Astrocyte (in vitro differentiated cells and primary cell): ENCODE data around the gene MAN1A1. TPM values are rescaled to one million over a fixed set of nuclear protein-coding genes. Genes with fewer than 3 reads are reported as not detected.

ENCODE experiments used
- DNase-seq: peaks from one replicate; pipeline ENCODE4 v3.0.0-alpha.2; 2010; ENCODE audit warnings: low read depth
- FAIRE-seq: peaks from 2 replicates; lab custom pipeline; 2011; peaks lifted over from hg19 to GRCh38; lab: Jason Lieb, UNC
- H2AFZ ChIP-seq: 2 replicates; pipeline ENCODE4 v1.6.0; 2012; ENCODE audit warnings: low read depth, low read length, inconsistent platforms
- H3K27ac ChIP-seq: 2 replicates; pipeline ENCODE4 v1.5.1; 2011; ENCODE audit warnings: low read depth, low read length, inconsistent platforms
- H3K27me3 ChIP-seq: 2 replicates; pipeline ENCODE4 v1.6.0; 2011; ENCODE audit warnings: low read length, inconsistent platforms; ENCODE audit not compliant: insufficient read depth
- H3K36me3 ChIP-seq: 2 replicates; pipeline ENCODE4 v1.5.1; 2011; ENCODE audit warnings: low read length, inconsistent platforms; ENCODE audit not compliant: insufficient read depth
- H3K4me1 ChIP-seq: 2 replicates; pipeline ENCODE4 v1.5.1; 2011; ENCODE audit warnings: low read length, inconsistent platforms; ENCODE audit not compliant: insufficient read depth
- H3K4me2 ChIP-seq: 2 replicates; pipeline ENCODE4 v1.6.0; 2012; ENCODE audit warnings: low read length, inconsistent platforms
- H3K4me3 ChIP-seq: 2 replicates; pipeline ENCODE4 v1.5.1; 2011; ENCODE audit warnings: low read depth, mild to moderate bottlenecking, low read length, inconsistent platforms; ENCODE audit not compliant: insufficient read depth
- H3K79me2 ChIP-seq: 2 replicates; pipeline ENCODE4 v1.6.0; 2012; ENCODE audit warnings: mild to moderate bottlenecking, low read length, inconsistent platforms; ENCODE audit not compliant: insufficient read depth
- H3K9ac ChIP-seq: 2 replicates; pipeline ENCODE4 v1.6.0; 2012; ENCODE audit warnings: mild to moderate bottlenecking, low read length, inconsistent platforms
- H3K9me3 ChIP-seq: 2 replicates; pipeline ENCODE4 v1.5.1; 2012; ENCODE audit warnings: low read depth, mild to moderate bottlenecking, low read length, inconsistent platforms; ENCODE audit not compliant: insufficient read depth
- H4K20me1 ChIP-seq: 2 replicates; pipeline ENCODE4 v1.6.0; 2012; ENCODE audit warnings: low read length, inconsistent platforms; ENCODE audit not compliant: insufficient read depth
- H3K27ac Mint-ChIP-seq: one replicate; pipeline ENCODE4 v1.8.0; 2021; ENCODE audit warnings: mild to moderate bottlenecking, mixed read lengths; ENCODE audit not compliant: unreplicated experiment
- H3K27me3 Mint-ChIP-seq: one replicate; pipeline ENCODE4 v1.8.0; 2021; ENCODE audit warnings: low read depth, mixed read lengths; ENCODE audit not compliant: unreplicated experiment
- H3K36me3 Mint-ChIP-seq: one replicate; pipeline ENCODE4 v1.8.0; 2021; ENCODE audit warnings: low read depth, mixed read lengths; ENCODE audit not compliant: unreplicated experiment
- H3K4me1 Mint-ChIP-seq: one replicate; pipeline ENCODE4 v1.8.0; 2021; ENCODE audit warnings: low read depth, mixed read lengths; ENCODE audit not compliant: unreplicated experiment
- H3K4me3 Mint-ChIP-seq: one replicate; pipeline ENCODE4 v1.8.0; 2021; ENCODE audit warnings: mild to moderate bottlenecking, moderate library complexity, mixed read lengths; ENCODE audit not compliant: unreplicated experiment
- H3K9me3 Mint-ChIP-seq: one replicate; pipeline ENCODE4 v1.8.0; 2021; ENCODE audit warnings: mild to moderate bottlenecking, mixed read lengths; ENCODE audit not compliant: unreplicated experiment
- EZH2 ChIP-seq: IDR thresholded peaks from 2 replicates; pipeline ENCODE4 v1.6.1; 2012; ENCODE audit warnings: mild to moderate bottlenecking, low read length, inconsistent platforms; ENCODE audit not compliant: insufficient read depth
- total RNA-seq: library from RNA; stranded (reverse); gene quantifications from 2 replicates; pipeline ENCODE4 v1.2.1, GENCODE V29; 2021
- TF ChIP-seq, protein P1 (sequence below): IDR thresholded peaks from 2 replicates; pipeline ENCODE4 v1.5.1; 2011; ENCODE audit warnings: low read depth, mild to moderate bottlenecking, inconsistent platforms, low read length, moderate library complexity; ENCODE audit not compliant: insufficient read depth

The MAN1A1 gene
- total RNA-seq, 1 donor from 2014 or later: 11.7 TPM

DNA sequence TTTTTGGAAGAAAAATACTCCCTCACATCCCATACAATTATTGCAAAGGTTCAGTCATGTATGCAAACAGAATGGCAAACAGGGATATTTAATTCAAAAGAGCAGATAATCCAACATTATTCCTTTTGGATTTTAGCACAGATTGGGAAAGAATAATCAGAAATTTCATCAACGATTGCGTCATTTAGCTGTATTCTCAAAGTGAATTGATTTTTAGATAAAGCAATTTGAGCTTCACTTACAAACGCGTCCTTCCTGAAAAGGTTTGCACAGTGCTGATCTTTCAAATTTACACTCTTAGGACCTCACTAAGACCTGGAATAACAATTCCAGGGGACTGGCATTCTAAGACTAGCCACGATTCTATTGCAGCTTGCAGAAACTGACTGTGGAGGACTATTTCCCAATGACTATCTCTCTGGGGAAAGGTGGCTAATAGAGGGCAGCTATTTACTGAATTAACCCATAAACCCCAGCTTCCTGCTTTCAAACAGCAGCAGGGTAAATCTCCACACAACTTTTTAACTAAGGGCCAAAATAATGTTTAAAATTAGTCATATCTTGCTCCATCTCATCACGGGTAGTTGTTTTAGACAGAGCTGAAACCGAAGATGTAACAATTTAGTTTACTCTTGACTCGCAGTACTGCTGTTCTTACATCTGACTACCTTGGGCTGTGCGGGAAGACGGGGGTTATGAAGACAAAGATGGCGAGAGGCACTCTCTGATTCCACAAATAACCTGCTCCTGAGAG is 139.9 kb downstream of the MAN1A1 start:
- Mint-ChIP-seq H3K27ac (no peak overlapping the region), H3K9me3 (peaks cover 1% of the 10 kb centered on the region), H3K36me3 (peaks cover 1% of the 10 kb centered on the region), H3K27me3 (no peaks in the 10 kb centered on the region), H3K4me1 (no peaks in the 10 kb centered on the region), H3K4me3 (no peak overlapping the region)
- H3K9me3 ChIP-seq: no peaks in the 10 kb centered on the region
- H4K20me1 ChIP-seq: no peaks in the 10 kb centered on the region
- no peak for DNase-seq
- H3K4me2 ChIP-seq: no peak overlapping the region
- H3K79me2 ChIP-seq: no peaks in the 10 kb centered on the region
- TF ChIP-seq, protein P1, sequence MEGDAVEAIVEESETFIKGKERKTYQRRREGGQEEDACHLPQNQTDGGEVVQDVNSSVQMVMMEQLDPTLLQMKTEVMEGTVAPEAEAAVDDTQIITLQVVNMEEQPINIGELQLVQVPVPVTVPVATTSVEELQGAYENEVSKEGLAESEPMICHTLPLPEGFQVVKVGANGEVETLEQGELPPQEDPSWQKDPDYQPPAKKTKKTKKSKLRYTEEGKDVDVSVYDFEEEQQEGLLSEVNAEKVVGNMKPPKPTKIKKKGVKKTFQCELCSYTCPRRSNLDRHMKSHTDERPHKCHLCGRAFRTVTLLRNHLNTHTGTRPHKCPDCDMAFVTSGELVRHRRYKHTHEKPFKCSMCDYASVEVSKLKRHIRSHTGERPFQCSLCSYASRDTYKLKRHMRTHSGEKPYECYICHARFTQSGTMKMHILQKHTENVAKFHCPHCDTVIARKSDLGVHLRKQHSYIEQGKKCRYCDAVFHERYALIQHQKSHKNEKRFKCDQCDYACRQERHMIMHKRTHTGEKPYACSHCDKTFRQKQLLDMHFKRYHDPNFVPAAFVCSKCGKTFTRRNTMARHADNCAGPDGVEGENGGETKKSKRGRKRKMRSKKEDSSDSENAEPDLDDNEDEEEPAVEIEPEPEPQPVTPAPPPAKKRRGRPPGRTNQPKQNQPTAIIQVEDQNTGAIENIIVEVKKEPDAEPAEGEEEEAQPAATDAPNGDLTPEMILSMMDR: no peak
- no peak for TF ChIP-seq EZH2
- no peak overlapping the region for H2AFZ ChIP-seq
- no peak overlapping the region for H3K9ac ChIP-seq
- FAIRE-seq: no peak
- H3K27ac ChIP-seq: no peak overlapping the region
- H3K27me3 ChIP-seq: no peaks in the 10 kb centered on the region
- no peak overlapping the region for H3K4me3 ChIP-seq
- no peaks in the 10 kb centered on the region for H3K4me1 ChIP-seq
- no peaks in the 10 kb centered on the region for H3K36me3 ChIP-seq

GRCh38 chr6:119207971-119208725 is 141.4 kb downstream of the MAN1A1 start:
- no peaks in the 10 kb centered on the region for H3K4me1 Mint-ChIP-seq
- H4K20me1 ChIP-seq: no peaks in the 10 kb centered on the region
- no peak overlapping the region for H3K4me3 ChIP-seq
- H3K79me2 ChIP-seq: no peaks in the 10 kb centered on the region
- H3K27ac ChIP-seq: no peak overlapping the region
- peak; percentile 41 for FAIRE-seq
- H3K27ac Mint-ChIP-seq: no peak overlapping the region
- peaks cover 1% of the 10 kb centered on the region for H3K9me3 Mint-ChIP-seq
- H3K4me2 ChIP-seq: no peak overlapping the region
- peak; percentile 63 for DNase-seq
- TF ChIP-seq, protein P1: no peak
- TF ChIP-seq EZH2: no peak
- peaks cover 4% of the 10 kb centered on the region for H3K36me3 Mint-ChIP-seq
- no peaks in the 10 kb centered on the region for H3K4me1 ChIP-seq
- no peak overlapping the region for H3K4me3 Mint-ChIP-seq
- H3K9me3 ChIP-seq: no peaks in the 10 kb centered on the region
- no peaks in the 10 kb centered on the region for H3K36me3 ChIP-seq
- H2AFZ ChIP-seq: no peak overlapping the region
- H3K27me3 Mint-ChIP-seq: no peaks in the 10 kb centered on the region
- no peak overlapping the region for H3K9ac ChIP-seq
- no peaks in the 10 kb centered on the region for H3K27me3 ChIP-seq
